ENCODE results near the gene RAB39B.

DNA sequence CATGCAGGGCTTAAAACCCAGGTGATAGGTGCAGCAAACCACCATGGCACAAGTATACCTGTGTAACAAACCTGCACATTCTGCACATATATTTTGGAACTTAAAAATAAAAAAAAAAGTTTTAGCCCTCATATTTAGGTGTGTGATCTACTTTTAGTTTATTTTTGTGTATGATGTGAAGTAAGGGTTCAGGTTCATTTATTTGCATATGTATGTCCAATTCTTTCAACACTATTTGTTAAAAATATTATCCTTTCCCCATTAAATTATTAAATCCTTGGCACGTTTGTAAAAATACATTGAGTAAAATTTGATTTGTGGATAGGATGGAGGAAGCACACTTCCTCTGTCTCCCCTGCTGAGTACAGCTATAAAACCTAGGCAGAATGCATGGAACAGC, 12.9 kb downstream of the RAB39B start:
- TF ChIP-seq, protein P1, sequence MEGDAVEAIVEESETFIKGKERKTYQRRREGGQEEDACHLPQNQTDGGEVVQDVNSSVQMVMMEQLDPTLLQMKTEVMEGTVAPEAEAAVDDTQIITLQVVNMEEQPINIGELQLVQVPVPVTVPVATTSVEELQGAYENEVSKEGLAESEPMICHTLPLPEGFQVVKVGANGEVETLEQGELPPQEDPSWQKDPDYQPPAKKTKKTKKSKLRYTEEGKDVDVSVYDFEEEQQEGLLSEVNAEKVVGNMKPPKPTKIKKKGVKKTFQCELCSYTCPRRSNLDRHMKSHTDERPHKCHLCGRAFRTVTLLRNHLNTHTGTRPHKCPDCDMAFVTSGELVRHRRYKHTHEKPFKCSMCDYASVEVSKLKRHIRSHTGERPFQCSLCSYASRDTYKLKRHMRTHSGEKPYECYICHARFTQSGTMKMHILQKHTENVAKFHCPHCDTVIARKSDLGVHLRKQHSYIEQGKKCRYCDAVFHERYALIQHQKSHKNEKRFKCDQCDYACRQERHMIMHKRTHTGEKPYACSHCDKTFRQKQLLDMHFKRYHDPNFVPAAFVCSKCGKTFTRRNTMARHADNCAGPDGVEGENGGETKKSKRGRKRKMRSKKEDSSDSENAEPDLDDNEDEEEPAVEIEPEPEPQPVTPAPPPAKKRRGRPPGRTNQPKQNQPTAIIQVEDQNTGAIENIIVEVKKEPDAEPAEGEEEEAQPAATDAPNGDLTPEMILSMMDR (conservative IDR thresholded peaks at IDR 0.05 in 1 of 2, IDR thresholded peaks at IDR 0.05 in 1 of 2; ENCODE audit: low read depth in 1 of 2, low read length in 2 of 2) = no peak
- no peak for TF ChIP-seq EZH2 (IDR thresholded peaks at IDR 0.05; ENCODE audit: low read length, missing control alignments)
